ENCODE results near the gene ADIPOQ.
"Not testable (repeated sequence)": the region's sequence is repeated elsewhere in the genome, so short reads cannot be mapped to it uniquely, and the experiment has no call there.

ADIPOQ gene

GRCh38 chr3:186826976-186827857, 15.3 kb upstream of the ADIPOQ start:
- FAIRE-seq = no peak

- no peak for FAIRE-seq
These were observed 14.2 kb upstream of the ADIPOQ start for GRCh38 chr3:186828340-186828739.

- FAIRE-seq = no peak
These were observed 10.7 kb upstream of the ADIPOQ start for GRCh38 chr3:186831798-186832197.

- no peak for FAIRE-seq
These were observed 10.2 kb upstream of the ADIPOQ start for GRCh38 chr3:186832276-186832675.

GRCh38 chr3:186839874-186840641, 2.5 kb upstream of the ADIPOQ start:
- FAIRE-seq = no peak

GRCh38 chr3:186841620-186842019, 890 bp upstream of the ADIPOQ start:
- FAIRE-seq = no peak

GRCh38 chr3:186843039-186843432, 526 bp downstream of the ADIPOQ start:
- FAIRE-seq = no peak

GRCh38 chr3:186844908-186845307, 2.4 kb downstream of the ADIPOQ start:
- no peak for FAIRE-seq

GRCh38 chr3:186845756-186846155, 3.2 kb downstream of the ADIPOQ start:
- no peak for FAIRE-seq

GRCh38 chr3:186847437-186847836, 4.9 kb downstream of the ADIPOQ start:
- no peak for FAIRE-seq

- no peak for FAIRE-seq
These were observed 7.0 kb downstream of the ADIPOQ start for GRCh38 chr3:186849374-186849975.

- FAIRE-seq = not testable (repeated sequence)
These were observed 9.3 kb downstream of the ADIPOQ start for GRCh38 chr3:186851835-186852234.

GRCh38 chr3:186852994-186853393, 10.5 kb downstream of the ADIPOQ start:
- FAIRE-seq = no peak

GRCh38 chr3:186854146-186854545, 11.6 kb downstream of the ADIPOQ start:
- no peak for FAIRE-seq

- FAIRE-seq = no peak
These were observed 12.4 kb downstream of the ADIPOQ start for GRCh38 chr3:186854954-186855353.

GRCh38 chr3:186857743-186858142, 15.2 kb downstream of the ADIPOQ start:
- no peak for FAIRE-seq

- not testable (repeated sequence) for FAIRE-seq
These were observed 22.8 kb downstream of the ADIPOQ start for GRCh38 chr3:186865215-186865853.

GRCh38 chr3:186866095-186866494, 23.6 kb downstream of the ADIPOQ start:
- not testable (repeated sequence) for FAIRE-seq

GRCh38 chr3:186869253-186870100, 27.0 kb downstream of the ADIPOQ start:
- FAIRE-seq = no peak

GRCh38 chr3:186870421-186871201, 28.1 kb downstream of the ADIPOQ start:
- no peak for FAIRE-seq

GRCh38 chr3:186871403-186871924, 29.0 kb downstream of the ADIPOQ start:
- no peak for FAIRE-seq
